Lower leg skin (tissue), 3 donors: Measurements from ENCODE around the gene MAP2.

Experiments
- CTCF ChIP-seq, 3 donors: fragments of 450-650 bp; IDR thresholded peaks; one replicate each; pipeline ENCODE4 v1.5.1; 2016; ENCODE audit warnings: antibody characterized with exemption in 3 of 3, mild to moderate bottlenecking in 3 of 3, moderate library complexity in 2 of 3
- POLR2A ChIP-seq, 2 donors: fragments of 450-650 bp; IDR thresholded peaks; one replicate each; pipeline ENCODE4 v1.6.1; 2016 to 2017; ENCODE audit warnings: antibody characterized with exemption in 2 of 2, mild to moderate bottlenecking in 1 of 2, moderate library complexity in 1 of 2

- TF ChIP-seq CTCF (IDR thresholded peaks at IDR 0.05), result no peak
- TF ChIP-seq POLR2A (IDR thresholded peaks at IDR 0.05), result no peak
These were observed 125.7 kb downstream of the MAP2 start for GRCh38 chr2:209549589-209549988.
